IMR-90 (cell line): ENCODE data around the gene ITIH5. TPM values are rescaled to one million over a fixed set of nuclear protein-coding genes. Genes with fewer than 3 reads are reported as not detected.
"Not testable (repeated sequence)": the region's sequence is repeated elsewhere in the genome, so short reads cannot be mapped to it uniquely, and the experiment has no call there.

Experiments used
- ATAC-seq: fragments of 200-7000 bp; cut with Tn5 transposase; 2 replicates; pipeline ENCODE4 v1.9.1; 2020; ENCODE audit warnings: low read depth, mild to moderate bottlenecking, moderate library complexity
- BruUV-seq: library from RNA; stranded (reverse); fragments of 400-500 nt; replicated peaks from 2 replicates; lab custom pipeline; 2021; lab: Mats Ljungman, UMichigan
- CTCF ChIA-PET: fragments of 300-600 bp; formaldehyde crosslinking; extraction: SDS; loops from one replicate; lab custom pipeline; 2021; ENCODE audit warnings: antibody characterized with exemption; lab: Yijun Ruan, JAX
- POLR2A ChIA-PET: fragments of 300-600 bp; sonication (Branson Sonifier 250); formaldehyde crosslinking; loops from one replicate; lab custom pipeline; 2022; ENCODE audit warnings: antibody characterized with exemption; ENCODE audit not compliant: unreplicated experiment; lab: Charles Lee
- DNase-seq: peaks from one replicate; pipeline ENCODE4 v3.0.0; 2013
- H2AFZ ChIP-seq: replicated peaks from 2 replicates; pipeline ENCODE3; 2013; ENCODE audit warnings: low read length, mild to moderate bottlenecking; ENCODE audit not compliant: poor library complexity
- H2AK5ac ChIP-seq: 2 replicates; pipeline ENCODE4 v1.6.1; 2013; ENCODE audit warnings: low read depth, low read length, inconsistent platforms
- H2AK9ac ChIP-seq: replicated peaks from 2 replicates; pipeline ENCODE3; 2013; ENCODE audit warnings: mild to moderate bottlenecking, low read depth, low read length, moderate library complexity; ENCODE audit not compliant: poor library complexity
- H2BK120ac ChIP-seq: 2 replicates; pipeline ENCODE4 v1.6.1; 2013; ENCODE audit warnings: low read depth, low read length, inconsistent platforms
- H2BK15ac ChIP-seq: 3 replicates; pipeline ENCODE4 v1.6.1; 2013; ENCODE audit warnings: low read depth, low read length, inconsistent platforms
- H2BK20ac ChIP-seq: 2 replicates; pipeline ENCODE4 v1.6.1; 2013; ENCODE audit warnings: low read depth, mild to moderate bottlenecking, inconsistent platforms, low read length, moderate library complexity
- H2BK5ac ChIP-seq: 2 replicates; pipeline ENCODE4 v1.6.1; 2013; ENCODE audit warnings: mild to moderate bottlenecking, low read depth, low read length, inconsistent platforms; ENCODE audit not compliant: poor library complexity, severe bottlenecking
- H3K14ac ChIP-seq: replicated peaks from 2 replicates; pipeline ENCODE4 v1.6.1; 2013; ENCODE audit warnings: low read depth, low read length, inconsistent platforms
- H3K18ac ChIP-seq: 2 replicates; pipeline ENCODE4 v1.6.1; 2013; ENCODE audit warnings: low read depth, low read length, control low read depth
- H3K23ac ChIP-seq: 2 replicates; pipeline ENCODE4 v1.6.1; 2013; ENCODE audit warnings: low read depth, low read length, inconsistent platforms
- H3K27ac ChIP-seq: 2 replicates; pipeline ENCODE4 v1.5.1; 2013; ENCODE audit warnings: mild to moderate bottlenecking, control low read depth, low read length; ENCODE audit not compliant: insufficient read depth
- H3K27me3 ChIP-seq: 2 replicates; pipeline ENCODE4 v1.6.1; 2013; ENCODE audit warnings: low read length; ENCODE audit not compliant: control insufficient read depth, insufficient read depth
- H3K36me3 ChIP-seq: 2 replicates; pipeline ENCODE4 v1.6.1; 2013; ENCODE audit warnings: low read length, mixed read lengths; ENCODE audit not compliant: control insufficient read depth, insufficient read depth
- H3K4ac ChIP-seq: 2 replicates; pipeline ENCODE4 v1.6.1; 2013; ENCODE audit warnings: low read depth, low read length, inconsistent platforms
- H3K4me1 ChIP-seq: 2 replicates; pipeline ENCODE4 v1.6.1; 2013; ENCODE audit warnings: low read length, mixed read lengths; ENCODE audit not compliant: control insufficient read depth, insufficient read depth
- H3K4me2 ChIP-seq: 2 replicates; pipeline ENCODE4 v1.6.1; 2013; ENCODE audit warnings: low read depth, mild to moderate bottlenecking, control low read depth, low read length, moderate library complexity
- H3K4me3 ChIP-seq: 2 replicates; pipeline ENCODE4 v1.5.1; 2013; ENCODE audit warnings: low read depth, mild to moderate bottlenecking, control low read depth, low read length, moderate library complexity; ENCODE audit not compliant: insufficient read depth
- H3K56ac ChIP-seq: 2 replicates; pipeline ENCODE4 v1.6.1; 2013; ENCODE audit warnings: low read length, inconsistent platforms; ENCODE audit not compliant: insufficient read depth; ENCODE audit errors: extremely low read depth
- H3K79me1 ChIP-seq, 2 experiments: 2 replicates each; pipeline ENCODE4 v1.6.1; 2013; ENCODE audit warnings: low read length in 2 of 2, inconsistent platforms in 1 of 2, low read depth in 1 of 2
- H3K9ac ChIP-seq: 2 replicates; pipeline ENCODE4 v1.6.1; 2013; ENCODE audit warnings: low read depth, low read length, control low read depth
- H3K9me1 ChIP-seq: 2 replicates; pipeline ENCODE4 v1.6.1; 2013; ENCODE audit warnings: low read length, inconsistent platforms; ENCODE audit not compliant: insufficient read depth
- H3K9me3 ChIP-seq: 2 replicates; pipeline ENCODE4 v1.6.1; 2013; ENCODE audit warnings: low read length; ENCODE audit not compliant: control insufficient read depth, insufficient read depth
- H4K20me1 ChIP-seq: 2 replicates; pipeline ENCODE4 v1.6.1; 2013; ENCODE audit warnings: low read length, inconsistent platforms; ENCODE audit not compliant: insufficient read depth
- H4K5ac ChIP-seq: 2 replicates; pipeline ENCODE4 v1.6.1; 2013; ENCODE audit warnings: mild to moderate bottlenecking, low read depth, low read length, control low read depth
- H4K8ac ChIP-seq, 2 experiments: 2 replicates each; pipeline ENCODE4 v1.6.1; 2013; ENCODE audit warnings: low read depth in 2 of 2, low read length in 2 of 2, control low read depth in 1 of 2, inconsistent platforms in 1 of 2
- H4K91ac ChIP-seq: 2 replicates; pipeline ENCODE4 v1.6.1; 2013; ENCODE audit warnings: low read depth, low read length, inconsistent platforms; ENCODE audit not compliant: insufficient read depth
- WGBS, 2 experiments: methylation state at CpG; one replicate each; pipeline versions ENCODE4 v1.1.5 to v1.1.7; 2013; ENCODE audit warnings: missing lambda C conversion rate in 2 of 2; ENCODE audit not compliant: insufficient read length in 1 of 2; ENCODE audit errors: extremely low coverage in 2 of 2; 5-methylcytosine and 5-hydroxymethylcytosine counted together
- dilution Hi-C: fragments of 300-500 bp; cut with HindIII; formaldehyde crosslinking; loops from one replicate; pipeline ENCODE4 v1.14.3; 2018; ENCODE audit warnings: low sequenced_read_pairs; ENCODE audit not compliant: unreplicated experiment
- in situ Hi-C: fragments of 300-500 bp; cut with MboI; formaldehyde crosslinking; loops from 3 replicates; pipeline ENCODE4 v1.14.3; 2019; ENCODE audit warnings: low sequenced_read_pairs, inconsistent platforms, mixed read lengths
- intact Hi-C: fragments of 100-400 bp; cut with micrococcal nuclease; formaldehyde crosslinking; loops from 2 replicates; pipeline ENCODE4 v1.10.0; 2022
- polyA plus RNA-seq, 3 experiments: library from polyadenylated mRNA; depleted of rRNA; stranded (reverse); fragments of >200 nt; gene quantifications; 2 replicates each; pipeline ENCODE4 v1.2.3, GENCODE V29; 2012; ENCODE audit warnings: low replicate concordance in 1 of 3
- total RNA-seq: library from RNA; depleted of rRNA; stranded (reverse); fragments of >200 nt; gene quantifications from 2 replicates; pipeline ENCODE4 v1.2.3, GENCODE V29; 2012

ITIH5 gene
- total and polyA plus RNA-seq, 2 of the 4 experiments (the other 2 are of a cell fraction), result under 0.01 to 0.07 TPM

- H3K4ac ChIP-seq, H4K8ac ChIP-seq, H3K27me3 ChIP-seq, dilution Hi-C loops, H2AK5ac ChIP-seq, H2BK120ac ChIP-seq, H2BK20ac ChIP-seq, H2AK9ac ChIP-seq, H3K9ac ChIP-seq, H4K5ac ChIP-seq, H3K4me3 ChIP-seq, H3K18ac ChIP-seq, intact Hi-C loops, CTCF ChIA-PET, ATAC-seq, H2BK5ac ChIP-seq, H3K14ac ChIP-seq, POLR2A ChIA-PET, H3K56ac ChIP-seq, H3K9me1 ChIP-seq, H3K36me3 ChIP-seq, BruUV-seq, in situ Hi-C loops, H4K20me1 ChIP-seq, H3K27ac ChIP-seq, H2BK15ac ChIP-seq, H3K4me1 ChIP-seq, H2AFZ ChIP-seq, H3K4me2 ChIP-seq, H4K91ac ChIP-seq, H3K23ac ChIP-seq, H3K9me3 ChIP-seq, H3K79me1 ChIP-seq, DNase-seq: not testable (repeated sequence)
- 40% methylated on average over 1 of the region's 11 CpGs; no CpG with 5 or more reads in 1 of the 2 experiments for WGBS, 2 experiments
Measured at GRCh38 chr10:7657079-7657478, 9.7 kb downstream of the ITIH5 start.
